Measurements from ENCODE around the gene OR10Z1. TPM values are rescaled to one million over a fixed set of nuclear protein-coding genes. Genes with fewer than 3 reads are reported as not detected.

Gene OR10Z1, protein sequence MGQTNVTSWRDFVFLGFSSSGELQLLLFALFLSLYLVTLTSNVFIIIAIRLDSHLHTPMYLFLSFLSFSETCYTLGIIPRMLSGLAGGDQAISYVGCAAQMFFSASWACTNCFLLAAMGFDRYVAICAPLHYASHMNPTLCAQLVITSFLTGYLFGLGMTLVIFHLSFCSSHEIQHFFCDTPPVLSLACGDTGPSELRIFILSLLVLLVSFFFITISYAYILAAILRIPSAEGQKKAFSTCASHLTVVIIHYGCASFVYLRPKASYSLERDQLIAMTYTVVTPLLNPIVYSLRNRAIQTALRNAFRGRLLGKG
- total RNA-seq, result not detected

DNA sequence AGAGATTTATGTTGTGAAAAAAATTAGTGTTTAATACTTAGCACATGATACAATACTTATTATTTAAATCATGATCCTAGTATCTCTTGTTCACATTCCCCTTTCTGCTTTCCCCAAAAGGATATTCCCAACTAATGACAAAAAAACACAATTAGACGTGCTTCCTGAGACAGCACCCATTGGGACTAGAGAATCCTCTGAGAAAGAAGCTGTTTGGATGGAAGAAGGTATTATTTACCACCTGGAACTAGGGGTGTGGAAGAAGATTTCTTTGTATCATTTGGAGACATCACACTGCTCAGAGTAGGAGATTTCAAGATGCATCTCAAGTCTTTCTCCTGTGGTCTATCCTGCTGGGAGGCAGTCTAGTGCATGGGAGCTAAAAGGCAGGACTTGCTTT is at the start of gene OR10Z1:
Gene OR10Z1, plus strand, starts transcription at position 301 of the 400 bp plus-strand sequence. CDS start 1,171 bp downstream, outside the sequence.
- H3K9me3 ChIP-seq, result no peaks in the 10 kb centered on the region
- no peaks in the 10 kb centered on the region for H3K4me1 ChIP-seq (ENCODE audit: control insufficient read depth in 1 of 2, low read depth in 2 of 2)
- H3K27ac ChIP-seq, result no peak within 1 kb of the TSS
- TF ChIP-seq, protein P1, sequence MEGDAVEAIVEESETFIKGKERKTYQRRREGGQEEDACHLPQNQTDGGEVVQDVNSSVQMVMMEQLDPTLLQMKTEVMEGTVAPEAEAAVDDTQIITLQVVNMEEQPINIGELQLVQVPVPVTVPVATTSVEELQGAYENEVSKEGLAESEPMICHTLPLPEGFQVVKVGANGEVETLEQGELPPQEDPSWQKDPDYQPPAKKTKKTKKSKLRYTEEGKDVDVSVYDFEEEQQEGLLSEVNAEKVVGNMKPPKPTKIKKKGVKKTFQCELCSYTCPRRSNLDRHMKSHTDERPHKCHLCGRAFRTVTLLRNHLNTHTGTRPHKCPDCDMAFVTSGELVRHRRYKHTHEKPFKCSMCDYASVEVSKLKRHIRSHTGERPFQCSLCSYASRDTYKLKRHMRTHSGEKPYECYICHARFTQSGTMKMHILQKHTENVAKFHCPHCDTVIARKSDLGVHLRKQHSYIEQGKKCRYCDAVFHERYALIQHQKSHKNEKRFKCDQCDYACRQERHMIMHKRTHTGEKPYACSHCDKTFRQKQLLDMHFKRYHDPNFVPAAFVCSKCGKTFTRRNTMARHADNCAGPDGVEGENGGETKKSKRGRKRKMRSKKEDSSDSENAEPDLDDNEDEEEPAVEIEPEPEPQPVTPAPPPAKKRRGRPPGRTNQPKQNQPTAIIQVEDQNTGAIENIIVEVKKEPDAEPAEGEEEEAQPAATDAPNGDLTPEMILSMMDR (IDR thresholded peaks at IDR 0.05), result no peak
- H3K36me3 ChIP-seq, result no peaks in the 10 kb centered on the region
- no peak within 1 kb of the TSS for H3K4me3 ChIP-seq
- no peak for DNase-seq (ENCODE audit: low spot score)
- no peak for ATAC-seq (ENCODE audit: insufficient number of reproducible peaks, low FRiP score, low read depth)
- H3K27me3 ChIP-seq (replicated peaks; ENCODE audit: insufficient read depth), result no peaks in the 10 kb centered on the region

DNA sequence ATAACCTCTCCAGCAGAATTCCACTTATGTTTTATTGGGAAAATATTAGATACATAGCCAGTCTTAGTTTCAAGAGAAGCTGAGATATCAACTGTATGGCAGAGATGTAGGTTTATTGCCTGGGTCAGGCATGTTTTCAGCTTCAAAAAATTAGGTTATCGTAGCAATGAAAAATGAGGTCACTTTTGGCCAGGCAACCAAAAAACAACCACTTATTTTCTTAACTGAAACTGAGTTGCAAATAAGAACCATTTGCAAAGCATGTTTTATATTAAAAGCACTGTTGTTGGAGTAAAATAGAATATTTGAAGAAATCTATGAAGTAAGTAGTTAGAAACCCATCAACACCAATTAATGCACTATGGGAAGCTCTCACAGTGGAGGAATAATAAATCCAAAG is 45.4 kb upstream of the OR10Z1 start:
- H3K4me1 ChIP-seq (ENCODE audit: control insufficient read depth in 1 of 2, low read depth in 2 of 2), result no peaks in the 10 kb centered on the region
- no peak overlapping the region for H3K27ac ChIP-seq
- no peaks in the 10 kb centered on the region for H3K27me3 ChIP-seq (replicated peaks; ENCODE audit: insufficient read depth)
- H3K4me3 ChIP-seq, result no peak overlapping the region
- no peaks in the 10 kb centered on the region for H3K36me3 ChIP-seq
- DNase-seq (ENCODE audit: low spot score) (no peak), ATAC-seq (ENCODE audit: insufficient number of reproducible peaks, low FRiP score, low read depth) (no peak)
- no peaks in the 10 kb centered on the region for H3K9me3 ChIP-seq
- TF ChIP-seq, protein P1 (IDR thresholded peaks at IDR 0.05), result no peak

DNA sequence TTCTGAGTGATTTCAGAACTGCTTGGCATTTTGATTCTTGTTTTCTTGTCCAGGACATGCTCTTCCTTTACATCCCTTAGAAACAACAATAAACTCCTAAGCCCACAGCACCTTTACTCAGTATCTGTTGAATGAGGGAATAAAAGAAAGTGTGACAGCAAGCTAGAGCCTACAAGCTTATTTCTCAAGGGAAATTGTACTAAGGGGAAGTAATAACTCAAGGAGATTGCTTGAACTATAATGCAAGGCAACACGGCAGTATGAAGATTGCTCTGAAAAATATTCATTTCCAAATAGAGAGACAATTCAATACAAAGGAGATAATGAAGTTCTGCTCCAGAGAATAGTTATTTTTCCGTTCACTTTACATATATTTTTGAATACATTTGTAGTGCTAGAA is 41.2 kb upstream of the OR10Z1 start:
- TF ChIP-seq, protein P1 (IDR thresholded peaks at IDR 0.05), result no peak
- Histone ChIP-seq H3K27ac (no peak overlapping the region), H3K36me3 (no peaks in the 10 kb centered on the region), H3K27me3 (replicated peaks; ENCODE audit: insufficient read depth) (no peaks in the 10 kb centered on the region), H3K4me1 (ENCODE audit: control insufficient read depth in 1 of 2, low read depth in 2 of 2) (no peaks in the 10 kb centered on the region), H3K9me3 (no peaks in the 10 kb centered on the region), H3K4me3 (no peak overlapping the region)
- ATAC-seq (ENCODE audit: insufficient number of reproducible peaks, low FRiP score, low read depth) (no peak), DNase-seq (ENCODE audit: low spot score) (no peak)

DNA sequence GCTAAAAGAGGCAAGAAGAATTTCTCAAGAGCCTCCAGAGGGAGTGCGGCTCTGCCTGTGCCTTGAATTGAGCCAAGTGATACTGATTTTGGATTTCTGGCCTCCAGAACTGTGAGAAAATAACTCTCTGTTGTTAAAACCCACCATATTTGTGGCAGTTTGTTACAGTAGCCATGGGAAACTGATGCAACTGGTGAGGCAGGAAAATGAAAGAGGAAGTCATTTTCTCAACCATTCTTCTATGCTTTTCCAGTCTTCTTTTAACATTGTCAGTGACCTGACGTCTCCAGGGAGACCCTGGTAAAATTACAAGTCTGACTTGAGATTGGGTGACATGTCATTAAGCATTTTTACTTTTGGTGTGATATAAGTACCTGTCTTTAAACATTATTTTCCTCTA is 40.5 kb upstream of the OR10Z1 start:
- Histone ChIP-seq H3K27me3 (replicated peaks; ENCODE audit: insufficient read depth) (no peaks in the 10 kb centered on the region), H3K9me3 (no peaks in the 10 kb centered on the region), H3K27ac (no peak overlapping the region), H3K4me3 (no peak overlapping the region), H3K4me1 (ENCODE audit: control insufficient read depth in 1 of 2, low read depth in 2 of 2) (no peaks in the 10 kb centered on the region), H3K36me3 (no peaks in the 10 kb centered on the region)
- TF ChIP-seq, protein P1 (IDR thresholded peaks at IDR 0.05), result no peak
- no peak for ATAC-seq (ENCODE audit: insufficient number of reproducible peaks, low FRiP score, low read depth)
- no peak for DNase-seq (ENCODE audit: low spot score)

DNA sequence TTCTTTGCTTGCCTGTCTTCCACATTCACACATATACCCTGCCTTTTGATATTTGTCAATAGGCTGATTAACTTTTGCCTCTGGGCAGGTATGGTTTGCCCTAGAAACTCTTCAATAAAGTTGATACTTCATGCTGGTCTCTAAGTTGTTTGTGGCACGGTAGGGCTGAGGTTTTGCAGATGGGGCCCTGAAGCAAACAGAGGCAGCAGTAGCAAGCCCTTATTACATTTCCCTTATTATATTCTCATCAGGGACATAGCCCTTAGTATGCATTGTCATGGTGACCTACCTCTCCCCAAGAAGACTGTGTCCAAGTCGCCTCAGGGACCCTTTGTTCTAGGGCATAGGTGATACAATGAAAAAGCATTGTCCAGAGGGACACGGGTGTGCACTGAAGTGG is 34.6 kb upstream of the OR10Z1 start, which contains the start of gene OR6P1:
Gene OR6P1, minus strand, starts transcription at position 101 of the 400 bp plus-strand sequence. CDS start 6,976 bp downstream, outside the sequence.
- TF ChIP-seq, protein P1 (IDR thresholded peaks at IDR 0.05), result no peak
- Histone ChIP-seq H3K36me3 (no peaks in the 10 kb centered on the region), H3K27me3 (replicated peaks; ENCODE audit: insufficient read depth) (no peaks in the 10 kb centered on the region)

More for the DNA sequence above, 34.6 kb upstream of the OR10Z1 start, which contains the start of gene OR6P1:
- Histone ChIP-seq H3K4me3 (no peak within 1 kb of the TSS), H3K4me1 (ENCODE audit: control insufficient read depth in 1 of 2, low read depth in 2 of 2) (no peaks in the 10 kb centered on the region), H3K9me3 (no peaks in the 10 kb centered on the region), H3K27ac (no peak within 1 kb of the TSS)
- no peak for ATAC-seq (ENCODE audit: insufficient number of reproducible peaks, low FRiP score, low read depth)
- DNase-seq (ENCODE audit: low spot score), result no peak

Measured in thoracic aorta (tissue), 2 donors.